NB4 (cell line): ENCODE measurements around the gene CDKN3.

ENCODE experiments used
- DNase-seq: peaks from one replicate; pipeline ENCODE4 v3.0.0; 2010; ENCODE audit warnings: low read depth
- H3K4me3 ChIP-seq: one replicate; pipeline ENCODE4 v1.5.1; 2011; ENCODE audit warnings: mild to moderate bottlenecking, low read depth, low read length, moderate library complexity
- CTCF ChIP-seq: IDR thresholded peaks from one replicate; pipeline ENCODE4 v1.5.1; 2012; ENCODE audit warnings: low read depth, low read length
- MAX ChIP-seq: IDR thresholded peaks from 2 replicates; pipeline ENCODE4 v1.6.1; 2011; ENCODE audit warnings: low read depth, low read length
- MYC ChIP-seq: IDR thresholded peaks from 2 replicates; pipeline ENCODE4 v1.6.1; 2011; ENCODE audit warnings: low read depth, low read length
- POLR2A ChIP-seq: IDR thresholded peaks from 2 replicates; pipeline ENCODE4 v1.6.1; 2011; ENCODE audit warnings: mild to moderate bottlenecking; ENCODE audit not compliant: insufficient read length; ENCODE audit errors: extremely low read depth

The CDKN3 gene

GRCh38 chr14:54396493-54397335, at the start of gene CDKN3:
CDKN3 (plus strand) TSS chr14:54397007; CDS start chr14:54397069, 62 bp downstream.
- TF ChIP-seq MYC: peak; percentile 17; the same call in 1 of the 2 replicates
- TF ChIP-seq CTCF: no peak
- no peak; the same call in 1 of the 2 replicates for TF ChIP-seq MAX
- TF ChIP-seq POLR2A: peak; percentile 62

GRCh38 chr14:54347044-54347443, 49.8 kb upstream of the CDKN3 start:
- DNase-seq: no peak
- no peak overlapping the region for H3K4me3 ChIP-seq
- no peak for TF ChIP-seq CTCF
- no peak for TF ChIP-seq POLR2A

More at GRCh38 chr14:54396493-54397335, at the start of gene CDKN3:
- DNase-seq: peak; percentile 99
- peak within 1 kb of the TSS; percentile 80 for H3K4me3 ChIP-seq

- no peak overlapping the region for H3K4me3 ChIP-seq
- TF ChIP-seq POLR2A (no peak), CTCF (peak; percentile 35), MYC (no peak)
- DNase-seq: peak; percentile 64
Measured at GRCh38 chr14:54348001-54348611, 48.7 kb upstream of the CDKN3 start.

GRCh38 chr14:54348923-54349620, 47.7 kb upstream of the CDKN3 start:
- TF ChIP-seq MYC: no peak
- no peak for TF ChIP-seq CTCF
- no peak for TF ChIP-seq MAX
- no peak for TF ChIP-seq POLR2A
- no peak overlapping the region for H3K4me3 ChIP-seq
- no peak for DNase-seq

- TF ChIP-seq MYC (no peak), POLR2A (no peak), MAX (no peak), CTCF (no peak)
- H3K4me3 ChIP-seq: no peak overlapping the region
- no peak for DNase-seq
Measured at GRCh38 chr14:54349713-54350112, 47.1 kb upstream of the CDKN3 start.
